Measurements from ENCODE around the gene TEX47.

GRCh38 chr7:88789480-88790064, 6.0 kb downstream of the TEX47 start:
- TF ChIP-seq POLR2A (IDR thresholded peaks at IDR 0.05; ENCODE audit: low read depth, low read length) = no peak
- no peak for TF ChIP-seq POLR2AphosphoS5 (IDR thresholded peaks at IDR 0.05; ENCODE audit: low read depth, low read length)
